MM.1S (cell line): ENCODE measurements around the gene SYCE1.

Source experiments
- DNase-seq: peaks from one replicate; pipeline ENCODE4 v3.0.0-alpha.2; 2015
- H2AFZ ChIP-seq: fragments of 300-600 bp; sonication (generic); 2 replicates; pipeline ENCODE4 v1.6.0; 2016; ENCODE audit warnings: antibody characterized with exemption, low read length
- H3F3A ChIP-seq: fragments of 300-600 bp; sonication (generic); 2 replicates; pipeline ENCODE4 v1.6.1; 2016; ENCODE audit warnings: mild to moderate bottlenecking, antibody characterized with exemption, low read length, moderate library complexity, mixed read lengths; ENCODE audit not compliant: insufficient read depth
- H3K27ac ChIP-seq: fragments of 300-600 bp; sonication (generic); 2 replicates; pipeline ENCODE4 v1.5.1; 2016; ENCODE audit warnings: mild to moderate bottlenecking, low read length
- H3K27me3 ChIP-seq: fragments of 300-600 bp; sonication (generic); replicated peaks from 2 replicates; pipeline ENCODE4 v1.6.0; 2016; ENCODE audit warnings: low read length; ENCODE audit not compliant: insufficient read depth
- H3K36me3 ChIP-seq: fragments of 300-600 bp; sonication (generic); replicated peaks from 2 replicates; pipeline ENCODE4 v1.6.1; 2016; ENCODE audit warnings: mild to moderate bottlenecking, low read length, mixed read lengths; ENCODE audit not compliant: insufficient read depth
- H3K4me1 ChIP-seq: fragments of 300-600 bp; sonication (generic); 2 replicates; pipeline ENCODE4 v1.6.1; 2016; ENCODE audit warnings: low read length, mixed read lengths
- H3K4me2 ChIP-seq: fragments of 300-600 bp; sonication (generic); 2 replicates; pipeline ENCODE4 v1.6.0; 2016; ENCODE audit warnings: low read depth, low read length
- H3K4me3 ChIP-seq: fragments of 300-600 bp; sonication (generic); 2 replicates; pipeline ENCODE4 v1.5.1; 2016; ENCODE audit warnings: low read length, mixed read lengths
- H3K79me2 ChIP-seq: fragments of 300-600 bp; sonication (generic); 2 replicates; pipeline ENCODE4 v1.6.1; 2016; ENCODE audit warnings: mixed run types, low read length, mixed read lengths
- H3K9ac ChIP-seq: fragments of 300-600 bp; sonication (generic); 2 replicates; pipeline ENCODE4 v1.6.1; 2016; ENCODE audit warnings: low read length, mixed read lengths
- H3K9me2 ChIP-seq: fragments of 300-600 bp; sonication (generic); replicated peaks from 2 replicates; pipeline ENCODE4 v1.6.1; 2016; ENCODE audit warnings: mild to moderate bottlenecking, low read length, mixed read lengths; ENCODE audit not compliant: insufficient read depth
- H3K9me3 ChIP-seq: fragments of 300-600 bp; sonication (generic); replicated peaks from 2 replicates; pipeline ENCODE4 v1.6.1; 2016; ENCODE audit warnings: mild to moderate bottlenecking, low read length, mixed read lengths; ENCODE audit not compliant: insufficient read depth
- H4K20me1 ChIP-seq: fragments of 300-600 bp; sonication (generic); 2 replicates; pipeline ENCODE4 v1.6.1; 2016; ENCODE audit warnings: mild to moderate bottlenecking, low read length, moderate library complexity, mixed read lengths; ENCODE audit not compliant: insufficient read depth
- CTCF ChIP-seq: fragments of 300-600 bp; sonication (generic); IDR thresholded peaks from 2 replicates; pipeline ENCODE4 v1.5.1; 2016; ENCODE audit warnings: antibody characterized with exemption, low read length, mixed read lengths
- EZH2 ChIP-seq: fragments of 300-600 bp; sonication (generic); optimal IDR thresholded peaks from 2 replicates; pipeline ENCODE3; 2017; ENCODE audit warnings: low read depth, mild to moderate bottlenecking, antibody characterized with exemption, low read length, mixed read lengths
- EZH2phosphoT487 ChIP-seq: fragments of 300-600 bp; sonication (generic); IDR thresholded peaks from 2 replicates; pipeline ENCODE4 v1.6.1; 2018; ENCODE audit warnings: antibody characterized with exemption, low read length

The SYCE1 gene

GRCh38 chr10:133557381-133557780, 8.0 kb downstream of the SYCE1 start:
- TF ChIP-seq EZH2 = no peak
- TF ChIP-seq EZH2phosphoT487 = no peak
- TF ChIP-seq CTCF = no peak
- H2AFZ ChIP-seq = no peak overlapping the region

GRCh38 chr10:133555521-133555920, 9.9 kb downstream of the SYCE1 start:
- H3K9me3 ChIP-seq = no peaks in the 10 kb centered on the region
- H2AFZ ChIP-seq = no peak overlapping the region
- H4K20me1 ChIP-seq = no peaks in the 10 kb centered on the region
- H3K4me2 ChIP-seq = no peak overlapping the region
- no peaks in the 10 kb centered on the region for H3K9me2 ChIP-seq
- no peaks in the 10 kb centered on the region for H3K79me2 ChIP-seq
- TF ChIP-seq CTCF = no peak
- TF ChIP-seq EZH2 = no peak
- no peak for TF ChIP-seq EZH2phosphoT487
- no peaks in the 10 kb centered on the region for H3K4me1 ChIP-seq
- no peak overlapping the region for H3K27ac ChIP-seq
- no peak overlapping the region for H3K9ac ChIP-seq
- 0 out of 2 replicates have a peak, but pooled peaks cover 5% of the 10 kb centered on the region for H3K27me3 ChIP-seq
- no peaks in the 10 kb centered on the region for H3K36me3 ChIP-seq
- DNase-seq = no peak
- H3F3A ChIP-seq = no peaks in the 10 kb centered on the region
- no peak overlapping the region for H3K4me3 ChIP-seq

More at GRCh38 chr10:133557381-133557780, 8.0 kb downstream of the SYCE1 start:
- no peak overlapping the region for H3K27ac ChIP-seq
- no peak overlapping the region for H3K4me3 ChIP-seq
- 0 out of 2 replicates have a peak, but pooled peaks cover 9% of the 10 kb centered on the region for H3K27me3 ChIP-seq
- H4K20me1 ChIP-seq = no peaks in the 10 kb centered on the region
- no peaks in the 10 kb centered on the region for H3F3A ChIP-seq
- H3K4me2 ChIP-seq = no peak overlapping the region
- H3K9ac ChIP-seq = no peak overlapping the region
- no peak for DNase-seq
- H3K9me3 ChIP-seq = no peaks in the 10 kb centered on the region
- H3K4me1 ChIP-seq = no peaks in the 10 kb centered on the region
- H3K9me2 ChIP-seq = no peaks in the 10 kb centered on the region
- no peaks in the 10 kb centered on the region for H3K79me2 ChIP-seq
- H3K36me3 ChIP-seq = no peaks in the 10 kb centered on the region

GRCh38 chr10:133554600-133554999, 10.8 kb downstream of the SYCE1 start:
- no peaks in the 10 kb centered on the region for H3K9me2 ChIP-seq
- no peaks in the 10 kb centered on the region for H3K36me3 ChIP-seq
- no peaks in the 10 kb centered on the region for H3K27me3 ChIP-seq
- no peaks in the 10 kb centered on the region for H4K20me1 ChIP-seq
- TF ChIP-seq CTCF (no peak), EZH2phosphoT487 (no peak), EZH2 (no peak)
- DNase-seq = no peak
- no peaks in the 10 kb centered on the region for H3K4me1 ChIP-seq
- H3K4me3 ChIP-seq = no peak overlapping the region
- H3K79me2 ChIP-seq = no peaks in the 10 kb centered on the region
- H3K27ac ChIP-seq = no peak overlapping the region
- no peak overlapping the region for H2AFZ ChIP-seq
- H3K9me3 ChIP-seq = no peaks in the 10 kb centered on the region
- H3F3A ChIP-seq = no peaks in the 10 kb centered on the region
- H3K4me2 ChIP-seq = no peak overlapping the region
- no peak overlapping the region for H3K9ac ChIP-seq

- no peaks in the 10 kb centered on the region for H3K9me3 ChIP-seq
Observed at GRCh38 chr10:133544506-133544905, 20.9 kb downstream of the SYCE1 start.

More at GRCh38 chr10:133544506-133544905, 20.9 kb downstream of the SYCE1 start:
- Histone ChIP-seq H3K4me3 (no peak overlapping the region), H3K36me3 (no peaks in the 10 kb centered on the region), H3K4me1 (no peaks in the 10 kb centered on the region), H3F3A (no peaks in the 10 kb centered on the region), H3K9ac (no peak overlapping the region), H3K9me2 (no peaks in the 10 kb centered on the region), H3K4me2 (no peak overlapping the region), H3K79me2 (no peaks in the 10 kb centered on the region), H4K20me1 (no peaks in the 10 kb centered on the region), H2AFZ (no peak overlapping the region), H3K27me3 (no peaks in the 10 kb centered on the region), H3K27ac (no peak overlapping the region)
- DNase-seq = no peak
- no peak for TF ChIP-seq EZH2phosphoT487
- TF ChIP-seq EZH2 = no peak
- no peak for TF ChIP-seq CTCF
